Measurements from ENCODE around the gene RSBN1L.
A peak's percentile ranks its signal among the peaks of the same experiment; 100 is the strongest.
"Not testable (repeated sequence)": the region's sequence is repeated elsewhere in the genome, so short reads cannot be mapped to it uniquely, and the experiment has no call there.

The RSBN1L gene

GRCh38 chr7:77696057-77696642, at the start of gene RSBN1L:
Gene RSBN1L (plus strand): TSS chr7:77696459. CDS start chr7:77696470, 11 bp downstream.
- peak; percentile 81 to 90 for DNase-seq

GRCh38 chr7:77648742-77649338, 47.4 kb upstream of the RSBN1L start:
- DNase-seq = no peak

- DNase-seq = no peak
These were observed 46.4 kb upstream of the RSBN1L start for GRCh38 chr7:77649716-77650349.

- peak in 1 of 2 experiments; percentile 12 for DNase-seq
These were observed 44.6 kb upstream of the RSBN1L start for GRCh38 chr7:77651575-77652162.

- not testable (repeated sequence) for DNase-seq
These were observed 43.4 kb upstream of the RSBN1L start for GRCh38 chr7:77652826-77653225.

GRCh38 chr7:77653572-77653971, 42.7 kb upstream of the RSBN1L start:
- no peak for DNase-seq

GRCh38 chr7:77655356-77655755, 40.9 kb upstream of the RSBN1L start:
- no peak for DNase-seq

- no peak for DNase-seq
These were observed 40.3 kb upstream of the RSBN1L start for GRCh38 chr7:77655836-77656455.

- peak in 1 of 2 experiments; percentile 45 for DNase-seq
These were observed 38.6 kb upstream of the RSBN1L start for GRCh38 chr7:77657427-77658224.

- no peak for DNase-seq
These were observed 37.3 kb upstream of the RSBN1L start for GRCh38 chr7:77658928-77659327.

GRCh38 chr7:77661816-77662215, 34.4 kb upstream of the RSBN1L start:
- DNase-seq = no peak

- no peak for DNase-seq
These were observed 33.4 kb upstream of the RSBN1L start for GRCh38 chr7:77662869-77663268.

GRCh38 chr7:77664715-77665114, 31.5 kb upstream of the RSBN1L start:
- no peak for DNase-seq

GRCh38 chr7:77665161-77665560, 31.1 kb upstream of the RSBN1L start:
- DNase-seq = no peak

- peak in 1 of 2 experiments; percentile 29 for DNase-seq
These were observed 28.7 kb upstream of the RSBN1L start for GRCh38 chr7:77667459-77668086.

- DNase-seq = no peak
These were observed 21.4 kb upstream of the RSBN1L start for GRCh38 chr7:77674878-77675277.

GRCh38 chr7:77679608-77680007, 16.7 kb upstream of the RSBN1L start:
- no peak for DNase-seq

GRCh38 chr7:77680266-77680665, 16.0 kb upstream of the RSBN1L start:
- no peak for DNase-seq

GRCh38 chr7:77684030-77684429, 12.2 kb upstream of the RSBN1L start:
- no peak for DNase-seq

- no peak for DNase-seq
These were observed 11.0 kb upstream of the RSBN1L start for GRCh38 chr7:77685233-77685632.

- no peak for DNase-seq
These were observed 9.0 kb upstream of the RSBN1L start for GRCh38 chr7:77687100-77687746.

GRCh38 chr7:77687747-77688144, 8.5 kb upstream of the RSBN1L start:
- DNase-seq = no peak
